Renal cortex interstitium (tissue), 11 donors: ENCODE data around the gene BRINP3. TPM values are rescaled to one million over a fixed set of nuclear protein-coding genes. Genes with fewer than 3 reads are reported as not detected.
"Not testable (repeated sequence)": the region's sequence is repeated elsewhere in the genome, so short reads cannot be mapped to it uniquely, and the experiment has no call there.

ENCODE experiments used
- DNase-seq, 11 donors: peaks; one replicate each; pipeline ENCODE4 v3.0.0-alpha.2; 2013; ENCODE audit warnings: low read depth in 9 of 11, low spot score in 4 of 11; ENCODE audit errors: extremely low read depth in 1 of 11
- polyA plus RNA-seq, 3 donors: library from polyadenylated mRNA; unstranded; fragments of 120-200 nt; gene quantifications; one replicate each; pipeline ENCODE4 v1.2.1, GENCODE V29; 2013; ENCODE audit not compliant: insufficient read length in 3 of 3

BRINP3 gene
- polyA plus RNA-seq, 3 donors: 3.4 to 5.6 (median 4.5) TPM

DNA sequence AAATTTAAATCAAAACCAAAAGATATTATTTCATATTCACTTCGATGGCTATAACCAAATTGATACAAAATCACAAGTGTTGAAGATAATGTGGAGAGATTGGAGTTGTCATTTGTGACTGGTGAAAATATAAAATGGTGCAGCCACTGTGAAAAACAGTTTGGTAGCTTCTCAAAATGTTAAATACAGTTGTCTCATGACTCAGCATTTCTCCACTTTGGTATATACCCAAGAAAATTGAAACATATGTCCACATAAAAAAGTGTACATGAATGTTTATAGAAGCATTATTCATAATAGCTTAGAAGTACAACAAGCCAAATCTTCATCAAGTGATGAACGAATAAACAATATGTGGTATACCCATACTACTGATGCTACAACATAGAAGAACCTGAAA is 318.5 kb downstream of the BRINP3 start:
- DNase-seq: no peak

GRCh38 chr1:190154744-190155143 is 322.9 kb downstream of the BRINP3 start:
- no peak for DNase-seq

GRCh38 chr1:190147616-190148015 is 330.0 kb downstream of the BRINP3 start:
- no peak for DNase-seq

DNA sequence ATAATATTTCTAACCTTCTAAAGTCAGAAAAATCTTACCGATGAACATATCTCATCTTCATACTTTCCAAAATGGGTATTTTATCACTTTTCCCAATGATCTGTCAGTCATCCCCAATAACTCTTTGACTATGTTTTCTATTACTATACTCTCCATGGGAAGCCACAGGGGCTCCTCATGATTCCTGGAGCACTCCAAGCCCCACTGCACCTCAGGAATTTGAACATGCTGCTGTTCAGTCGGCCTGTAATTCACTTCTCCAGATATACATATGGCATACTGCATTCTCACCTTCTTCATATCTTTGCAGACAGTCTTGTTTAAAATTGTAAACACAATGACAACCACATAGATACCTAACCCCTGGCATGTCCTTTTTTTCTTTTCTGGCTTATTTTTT is 333.0 kb downstream of the BRINP3 start:
- DNase-seq: peak in 2 of 11 donors; percentile 1 to 5

DNA sequence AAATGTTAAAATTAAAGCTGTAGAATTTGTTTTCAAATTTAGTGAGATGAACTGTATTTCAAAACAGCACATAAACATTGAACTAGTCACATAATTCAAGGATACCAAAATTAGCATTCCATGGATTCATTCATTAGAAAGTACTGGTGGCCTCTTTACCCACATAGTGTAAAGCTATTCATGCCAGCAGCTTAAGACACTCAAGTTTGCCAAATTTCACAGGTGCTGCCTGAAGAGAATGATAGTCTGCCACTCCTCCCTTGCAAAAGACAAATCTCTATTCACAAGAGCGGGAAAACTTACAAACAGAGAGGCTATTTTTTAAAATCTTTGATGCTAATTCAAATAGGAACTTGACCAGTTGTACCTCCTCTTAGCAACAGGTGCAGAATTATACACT is 337.0 kb downstream of the BRINP3 start:
- no peak for DNase-seq

DNA sequence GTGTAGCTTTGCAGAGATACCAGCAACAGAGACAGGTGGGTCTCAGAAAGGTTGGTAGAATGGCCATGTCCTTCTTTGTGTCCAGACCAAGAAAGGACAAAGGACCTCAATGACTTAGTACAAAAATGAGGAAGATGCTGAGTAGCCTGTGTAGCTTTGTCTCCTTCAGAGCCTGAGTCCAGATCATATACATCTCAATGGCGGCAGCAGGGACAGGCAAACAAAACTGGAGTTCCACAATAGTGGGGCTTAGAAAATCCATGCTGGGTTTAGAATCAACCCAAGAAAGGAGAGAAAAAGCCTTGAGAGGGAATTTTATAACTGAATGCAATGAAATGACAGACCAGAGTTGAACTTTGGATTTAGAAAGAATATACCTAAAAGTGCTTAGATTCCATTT is 339.0 kb downstream of the BRINP3 start:
- no peak for DNase-seq

- DNase-seq: no peak
Measured at GRCh38 chr1:190138266-190138665, 339.4 kb downstream of the BRINP3 start.

- DNase-seq: no peak
Measured at GRCh38 chr1:190129366-190129765, 348.3 kb downstream of the BRINP3 start.

DNA sequence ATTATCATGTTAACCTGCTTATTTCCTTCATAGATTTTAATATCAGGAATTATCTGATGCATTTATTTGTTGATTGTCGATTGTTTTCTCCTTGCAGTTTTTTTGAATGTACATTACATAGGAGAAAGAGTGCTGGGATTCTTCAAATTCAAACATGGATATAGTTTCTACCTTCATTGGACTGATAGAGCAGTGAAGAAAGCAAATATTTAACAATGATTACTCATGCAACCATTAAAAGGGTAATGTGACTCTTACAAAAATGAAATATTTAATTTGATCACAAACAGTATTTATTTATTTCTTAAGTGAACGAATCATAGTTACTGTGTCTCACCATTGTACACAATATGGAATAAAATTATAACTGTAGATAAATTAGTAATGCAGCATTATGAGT is 350.9 kb downstream of the BRINP3 start:
- no peak for DNase-seq

DNA sequence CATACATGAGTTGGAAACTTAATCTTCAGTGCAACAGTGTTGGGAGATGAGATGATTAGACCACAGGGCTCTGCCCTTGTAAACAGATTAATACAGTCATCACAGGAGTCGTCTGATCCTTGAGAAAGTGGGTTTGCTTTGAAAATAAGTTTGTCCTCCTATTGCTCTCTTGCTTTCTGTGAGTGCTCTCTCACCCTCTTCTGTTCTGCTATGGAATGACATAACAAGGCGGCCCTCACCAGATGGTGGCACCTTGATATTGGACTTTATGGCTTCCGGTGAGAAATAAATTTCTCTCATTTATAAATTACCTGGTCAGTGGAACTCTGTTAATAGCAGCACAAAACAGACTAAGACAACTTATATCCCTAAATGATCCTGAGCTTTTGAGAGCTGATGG is 353.6 kb downstream of the BRINP3 start:
- DNase-seq: no peak

- DNase-seq: not testable (repeated sequence)
Measured at GRCh38 chr1:190120564-190120963, 357.1 kb downstream of the BRINP3 start.

DNA sequence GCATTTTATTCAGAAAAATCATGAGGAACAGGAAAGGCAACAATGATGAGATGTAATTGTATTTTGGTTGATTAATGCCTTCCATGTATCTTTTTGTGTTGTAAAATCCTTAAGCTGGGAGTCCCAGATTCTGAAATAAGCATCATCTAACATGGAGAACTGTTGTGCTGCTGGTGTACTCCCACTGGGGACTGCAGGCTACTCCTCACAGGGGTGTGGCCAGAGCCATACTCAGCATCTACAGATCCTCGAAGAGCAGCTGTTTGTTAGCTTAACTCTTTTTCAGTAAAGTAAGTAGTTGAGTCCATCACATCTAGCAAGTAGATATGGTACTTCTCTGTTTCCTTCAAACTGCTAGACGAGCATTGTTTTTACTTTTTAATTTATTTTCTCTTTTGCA is 358.0 kb downstream of the BRINP3 start:
- no peak for DNase-seq

- no peak for DNase-seq
Measured at GRCh38 chr1:190116921-190117320, 360.7 kb downstream of the BRINP3 start.

DNA sequence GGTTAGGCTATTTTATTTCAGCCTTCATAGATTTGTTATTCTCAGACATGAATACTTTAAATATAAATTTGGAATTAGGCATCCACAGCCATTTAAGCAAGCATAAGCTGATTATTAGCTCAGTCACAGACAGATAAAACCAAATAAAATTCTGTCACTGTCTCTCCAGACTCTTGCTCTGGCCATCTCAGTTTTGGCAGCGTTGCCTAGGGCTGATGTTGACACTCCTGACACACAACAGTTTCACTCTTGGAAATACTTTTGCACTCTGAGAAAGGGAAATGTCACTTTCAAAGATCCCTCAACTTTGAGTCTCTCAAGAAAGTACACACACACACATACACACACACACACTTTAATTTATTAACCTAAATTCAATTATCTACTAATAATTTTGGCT is 372.7 kb downstream of the BRINP3 start:
- DNase-seq: no peak

DNA sequence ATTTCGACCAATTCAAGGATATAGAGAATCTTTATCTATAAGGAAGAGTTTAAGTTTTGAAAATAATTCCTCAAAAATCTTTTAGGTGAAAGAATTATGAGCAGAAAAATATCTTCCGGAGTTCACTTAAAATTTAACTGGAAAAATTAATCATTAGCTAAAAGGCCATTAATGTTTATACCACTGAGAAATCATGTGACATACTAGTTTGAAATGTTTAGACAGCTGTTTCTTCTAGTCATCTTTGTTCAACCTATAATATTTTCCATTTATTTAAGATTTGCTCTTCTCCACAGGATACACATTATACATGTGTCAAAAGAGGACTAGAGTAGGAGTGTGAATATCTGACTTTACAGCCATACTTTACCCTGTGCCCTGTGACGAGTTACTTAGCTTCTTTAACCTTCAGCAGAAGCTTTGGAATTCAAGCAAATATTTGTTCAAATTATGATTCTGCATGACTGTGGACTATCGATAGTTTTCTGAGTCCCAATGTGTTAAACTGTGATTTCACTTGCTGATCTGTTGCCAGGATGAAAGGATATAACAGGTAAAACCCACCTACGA is 374.8 kb downstream of the BRINP3 start:
- DNase-seq: no peak

DNA sequence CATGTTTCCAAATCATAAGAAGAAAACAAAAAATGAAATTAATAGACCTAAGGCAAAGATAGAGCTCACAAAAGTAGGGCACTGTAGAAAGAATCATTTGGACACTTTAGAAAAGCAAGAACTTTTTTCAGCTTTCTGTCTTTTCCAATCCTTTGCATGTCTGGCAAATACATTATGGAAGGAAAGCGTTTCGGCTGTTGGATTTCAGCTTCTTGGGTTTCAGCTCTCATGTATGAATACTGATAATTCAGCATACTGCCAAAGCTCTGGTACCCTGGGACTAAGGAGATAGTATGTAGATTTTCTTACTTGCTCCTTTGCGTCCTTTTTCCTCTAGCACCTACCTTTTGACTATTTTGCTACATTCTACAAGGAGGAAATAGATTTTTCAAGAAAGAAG is 375.9 kb downstream of the BRINP3 start:
- no peak for DNase-seq

DNA sequence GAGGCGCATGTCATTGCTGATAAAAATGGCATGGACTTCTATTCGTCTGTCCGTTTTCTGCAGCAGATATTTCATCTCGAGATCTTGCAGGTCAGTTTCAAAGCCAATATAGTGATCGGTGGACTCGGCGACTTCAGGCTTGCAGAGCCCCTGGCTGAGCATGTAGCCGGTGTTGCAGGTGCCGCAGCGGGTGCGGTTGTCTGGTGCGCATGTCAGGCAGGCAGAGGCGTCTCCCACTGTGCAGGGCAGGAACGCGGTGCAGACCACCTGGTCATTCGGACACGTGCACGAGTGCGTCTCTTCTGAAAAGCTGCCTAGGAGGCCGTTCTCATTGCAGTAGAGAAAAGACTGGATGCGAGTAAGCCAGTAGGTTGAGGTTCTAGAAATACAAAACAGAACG is 378.9 kb downstream of the BRINP3 start:
- DNase-seq: no peak

DNA sequence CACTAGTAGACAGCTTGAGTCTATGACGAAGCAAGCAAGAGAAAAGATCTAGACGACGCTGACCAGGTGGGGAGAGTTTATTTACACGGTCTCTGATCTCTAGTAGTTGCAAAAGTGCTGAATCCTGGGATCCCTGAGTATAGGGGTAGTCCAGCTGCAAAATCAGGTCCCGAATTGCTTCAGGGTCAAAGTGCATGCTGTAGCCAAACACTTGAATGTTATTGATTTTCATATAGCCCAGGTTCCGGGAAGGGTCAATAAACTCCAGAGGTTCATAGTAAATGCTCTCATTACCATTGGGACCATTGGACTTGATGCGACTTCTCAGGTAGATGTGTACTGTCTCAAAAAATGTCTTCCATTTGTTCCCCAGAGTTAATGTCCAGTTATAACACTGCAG is 379.6 kb downstream of the BRINP3 start:
- DNase-seq: no peak

DNA sequence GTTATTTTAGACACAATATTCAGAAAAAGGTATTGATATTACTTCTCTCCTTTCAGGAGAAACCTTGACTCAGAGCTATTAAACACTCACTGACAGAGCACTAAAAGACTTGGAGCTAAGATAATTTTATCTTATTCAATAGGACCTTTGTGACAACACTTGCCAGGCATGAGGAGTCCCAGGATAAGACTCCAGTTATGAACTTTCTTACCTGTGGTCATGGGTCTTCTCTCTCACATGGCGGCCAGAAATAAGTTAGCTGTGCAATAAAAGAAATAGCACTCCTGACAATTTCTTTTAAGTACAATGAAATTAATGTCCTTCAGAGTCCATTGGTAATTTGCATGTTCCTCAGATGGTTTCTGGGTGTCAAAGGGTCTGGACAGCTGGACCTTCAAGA is 382.1 kb downstream of the BRINP3 start:
- no peak for DNase-seq

DNA sequence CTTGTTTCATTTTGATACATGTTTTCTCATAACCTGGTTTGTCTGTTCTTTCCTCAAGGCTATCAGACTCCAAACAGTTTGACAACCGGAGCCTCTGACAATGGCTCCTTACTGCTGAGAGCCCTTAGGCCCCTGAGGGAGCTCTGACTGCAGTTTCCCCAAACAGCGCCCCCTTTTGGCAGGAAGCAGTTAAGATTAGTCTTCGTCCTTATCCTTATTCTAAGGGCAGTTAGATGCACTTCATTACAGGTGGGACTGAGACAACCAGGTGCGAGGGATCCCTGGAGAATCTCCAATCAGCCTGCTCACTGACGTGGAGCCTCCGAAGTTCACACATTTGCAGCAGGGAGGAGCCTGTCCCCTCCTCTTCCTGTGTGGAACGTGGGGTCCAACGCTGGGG is 393.1 kb downstream of the BRINP3 start:
- no peak for DNase-seq

- no peak for DNase-seq
Measured at GRCh38 chr1:190068304-190068703, 409.4 kb downstream of the BRINP3 start.

DNA sequence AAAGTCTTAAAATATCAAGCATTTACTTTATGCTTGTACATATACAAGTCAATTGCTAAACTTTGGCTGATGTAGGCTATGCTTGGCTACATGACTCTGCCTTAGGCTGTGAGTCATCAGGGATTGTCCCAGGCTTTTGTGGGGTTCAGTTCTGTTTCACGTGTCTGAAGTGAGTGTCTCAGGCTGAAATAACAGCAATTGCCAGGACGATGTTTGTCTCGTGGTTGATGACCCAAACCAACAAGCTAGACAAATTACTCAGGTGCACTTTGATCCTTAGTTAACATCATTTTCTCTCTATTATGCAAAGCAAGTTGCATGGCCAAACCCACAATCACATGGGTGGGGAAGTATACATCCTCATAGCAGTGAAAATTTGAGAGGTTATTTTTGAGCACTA is 410.1 kb downstream of the BRINP3 start:
- DNase-seq: no peak
